Colon (tissue), 2 donors: Measurements from ENCODE around the gene PHF13.
"Not testable (repeated sequence)": the region's sequence is repeated elsewhere in the genome, so short reads cannot be mapped to it uniquely, and the experiment has no call there.

ENCODE experiments used
- FAIRE-seq: peaks from 2 replicates; lab custom pipeline; 2012; peaks lifted over from hg19 to GRCh38; lab: Jason Lieb, UNC
- donor health status: control.
- donor health status: control.

PHF13 gene

GRCh38 chr1:6631058-6631457 lies 17.5 kb downstream of the PHF13 start:
- no peak for FAIRE-seq

- no peak for FAIRE-seq
Observed at GRCh38 chr1:6632588-6633514, 19.3 kb downstream of the PHF13 start.

GRCh38 chr1:6634371-6635052 lies 21.0 kb downstream of the PHF13 start:
- no peak for FAIRE-seq

- no peak for FAIRE-seq
Observed at GRCh38 chr1:6635161-6635909, 21.8 kb downstream of the PHF13 start.

- FAIRE-seq = no peak
Observed at GRCh38 chr1:6635910-6636760, 22.6 kb downstream of the PHF13 start.

- not testable (repeated sequence) for FAIRE-seq
Observed at GRCh38 chr1:6636778-6637177, 23.2 kb downstream of the PHF13 start.

- FAIRE-seq = no peak
Observed at GRCh38 chr1:6637770-6638169, 24.2 kb downstream of the PHF13 start.

- FAIRE-seq = no peak
Observed at GRCh38 chr1:6638226-6638625, 24.7 kb downstream of the PHF13 start.

- not testable (repeated sequence) for FAIRE-seq
Observed at GRCh38 chr1:6640867-6641266, 27.3 kb downstream of the PHF13 start.

- FAIRE-seq = no peak
Observed at GRCh38 chr1:6645018-6645417, 31.5 kb downstream of the PHF13 start.

GRCh38 chr1:6646499-6647148 lies 33.1 kb downstream of the PHF13 start:
- no peak for FAIRE-seq

- FAIRE-seq = no peak
Observed at GRCh38 chr1:6648556-6648955, 35.0 kb downstream of the PHF13 start.

GRCh38 chr1:6651909-6652308 lies 38.4 kb downstream of the PHF13 start:
- FAIRE-seq = no peak

- FAIRE-seq = no peak
Observed at GRCh38 chr1:6652986-6653385, 39.5 kb downstream of the PHF13 start.

- no peak for FAIRE-seq
Observed at GRCh38 chr1:6653436-6654290, 40.1 kb downstream of the PHF13 start.

GRCh38 chr1:6657138-6657537 lies 43.6 kb downstream of the PHF13 start:
- no peak for FAIRE-seq

GRCh38 chr1:6658359-6659060 lies 45.0 kb downstream of the PHF13 start:
- FAIRE-seq = no peak

- FAIRE-seq = no peak
Observed at GRCh38 chr1:6660415-6661049, 47.0 kb downstream of the PHF13 start.

- not testable (repeated sequence) for FAIRE-seq
Observed at GRCh38 chr1:6662468-6662867, 48.9 kb downstream of the PHF13 start.
